Caco-2 (cell line): ENCODE measurements around the gene ATG7. TPM values are rescaled to one million over a fixed set of nuclear protein-coding genes. Genes with fewer than 3 reads are reported as not detected.
"Not testable (repeated sequence)": the region's sequence is repeated elsewhere in the genome, so short reads cannot be mapped to it uniquely, and the experiment has no call there.

Experiments
- BruUV-seq: library from RNA; stranded (reverse); fragments of 400-500 nt; replicated peaks from 2 replicates; lab custom pipeline; 2021; lab: Mats Ljungman, UMichigan
- CTCF ChIA-PET: fragments of 300-600 bp; sonication (Branson Sonifier 250); formaldehyde crosslinking; loops from one replicate; lab custom pipeline; 2022; ENCODE audit warnings: antibody characterized with exemption; lab: Charles Lee
- POLR2A ChIA-PET: fragments of 300-600 bp; sonication (Branson Sonifier 250); formaldehyde crosslinking; loops from one replicate; lab custom pipeline; 2022; ENCODE audit warnings: antibody characterized with exemption; lab: Charles Lee
- DNase-seq, 2 experiments: peaks; one replicate each; pipeline versions ENCODE4 v3.0.0 to v3.0.0-alpha.2; 2020 to 2022
- H3K27me3 ChIP-seq: replicated peaks from 2 replicates; pipeline ENCODE4 v1.6.0; 2011; ENCODE audit warnings: low read length; ENCODE audit not compliant: control insufficient read depth, insufficient read depth
- H3K36me3 ChIP-seq: 2 replicates; pipeline ENCODE4 v1.5.1; 2011; ENCODE audit warnings: low read length; ENCODE audit not compliant: control insufficient read depth, insufficient read depth
- H3K4me1 ChIP-seq: fragments of 250-450 bp; sonication (Bioruptor Pico); 2 replicates; pipeline ENCODE4 v1.5.1; 2020; ENCODE audit warnings: mild to moderate bottlenecking
- H3K4me3 ChIP-seq: 2 replicates; pipeline ENCODE4 v1.5.1; 2011; ENCODE audit warnings: low read depth, mild to moderate bottlenecking, control low read depth, low read length
- H3K9me3 ChIP-seq: fragments of 250-450 bp; sonication (Bioruptor Pico); 2 replicates; pipeline ENCODE4 v1.5.1; 2020; ENCODE audit warnings: mild to moderate bottlenecking, moderate library complexity
- H3K27ac Mint-ChIP-seq: one replicate; pipeline ENCODE4 v1.8.0; 2022; ENCODE audit warnings: mixed read lengths; ENCODE audit not compliant: unreplicated experiment
- H3K27me3 Mint-ChIP-seq: one replicate; pipeline ENCODE4 v1.8.0; 2022; ENCODE audit warnings: mixed read lengths; ENCODE audit not compliant: insufficient read depth, unreplicated experiment
- H3K36me3 Mint-ChIP-seq: one replicate; pipeline ENCODE4 v1.8.0; 2022; ENCODE audit warnings: mild to moderate bottlenecking, mixed read lengths; ENCODE audit not compliant: insufficient read depth, unreplicated experiment
- H3K4me1 Mint-ChIP-seq: one replicate; pipeline ENCODE4 v1.8.0; 2022; ENCODE audit warnings: low read depth, mixed read lengths; ENCODE audit not compliant: unreplicated experiment
- H3K4me3 Mint-ChIP-seq: one replicate; pipeline ENCODE4 v1.8.0; 2022; ENCODE audit warnings: mild to moderate bottlenecking, moderate library complexity, mixed read lengths; ENCODE audit not compliant: unreplicated experiment
- H3K9me3 Mint-ChIP-seq: one replicate; pipeline ENCODE4 v1.8.0; 2022; ENCODE audit warnings: mixed read lengths; ENCODE audit not compliant: unreplicated experiment
- CTCF ChIP-seq, 2 experiments: fragments of 200-600 bp in 1 of 2; IDR thresholded peaks; 1 replicate in 1 of 2; 2 replicates in 1 of 2; pipeline versions ENCODE4 v1.5.1 to v1.8.0; 2011 to 2022; ENCODE audit warnings: antibody characterized with exemption in 1 of 2, control low read depth in 1 of 2, inconsistent platforms in 1 of 2, low read depth in 1 of 2, low read length in 1 of 2, mild to moderate bottlenecking in 1 of 2, moderate library complexity in 1 of 2; ENCODE audit not compliant: insufficient read depth in 1 of 2, severe bottlenecking in 1 of 2, unreplicated experiment in 1 of 2
- intact Hi-C: fragments of 100-400 bp; cut with micrococcal nuclease; formaldehyde crosslinking; loops from one replicate; pipeline ENCODE4 v1.10.0; 2022; ENCODE audit not compliant: unreplicated experiment
- total RNA-seq: library from RNA; stranded (reverse); gene quantifications from 2 replicates; pipeline ENCODE4 v1.2.3, GENCODE V29; 2022

Gene ATG7
- total RNA-seq, 1 experiment from 2014 or later = 24.4 TPM

GRCh38 chr3:11522398-11522715 lies 250.2 kb downstream of the ATG7 start:
- ChIA-PET CTCF (no interaction called here), POLR2A (no interaction called here)
- Histone ChIP-seq H3K4me3 (no peak overlapping the region), H3K4me1 (no peaks in the 10 kb centered on the region), H3K36me3 (no peaks in the 10 kb centered on the region), H3K27me3 (no peaks in the 10 kb centered on the region), H3K9me3 (no peaks in the 10 kb centered on the region)
- no peak for DNase-seq
- Mint-ChIP-seq H3K4me1 (peaks cover 5% of the 10 kb centered on the region), H3K9me3 (no peaks in the 10 kb centered on the region), H3K27ac (no peak overlapping the region), H3K36me3 (peaks cover 9% of the 10 kb centered on the region), H3K27me3 (no peaks in the 10 kb centered on the region), H3K4me3 (no peak overlapping the region)
- intact Hi-C loops = no loop called here
- no peak for TF ChIP-seq CTCF (IDR thresholded peaks at IDR 0.05; ENCODE audit: insufficient read depth in 1 of 2, low read depth in 1 of 2, low read length in 1 of 2, severe bottlenecking in 1 of 2, unreplicated experiment in 1 of 2)
- no TSS peak for BruUV-seq

DNA sequence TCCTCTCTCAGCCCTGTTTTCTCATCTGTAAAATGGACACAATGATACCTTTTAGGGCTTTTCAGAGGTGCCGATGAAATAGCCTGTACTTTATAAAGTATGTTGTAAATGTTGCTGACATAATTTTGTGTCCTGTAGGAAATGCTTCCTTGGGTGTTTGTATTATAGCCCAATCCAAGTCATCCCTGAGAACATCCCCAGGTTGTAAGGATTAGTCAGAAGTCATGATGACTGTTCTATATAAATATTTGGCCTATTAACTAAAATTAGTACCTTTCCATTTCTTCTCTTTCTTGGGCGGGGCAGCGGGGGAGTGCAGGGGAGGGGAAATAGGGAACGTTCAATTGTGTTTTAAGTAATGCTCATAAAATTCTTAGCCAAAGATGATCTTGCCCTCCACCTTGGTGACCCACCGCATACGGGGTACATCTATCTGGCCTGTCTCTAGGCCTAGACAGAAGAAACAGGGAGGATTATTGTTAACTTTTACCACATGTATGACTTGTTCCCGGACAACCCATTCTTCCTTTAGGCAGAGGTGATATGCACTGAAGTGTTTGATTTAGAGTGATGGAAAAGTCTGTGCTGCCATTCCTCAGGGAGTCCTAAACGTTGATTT lies 250.9 kb downstream of the ATG7 start:
- no peaks in the 10 kb centered on the region for H3K4me1 ChIP-seq
- H3K27me3 ChIP-seq = no peaks in the 10 kb centered on the region
- H3K9me3 ChIP-seq = no peaks in the 10 kb centered on the region
- Mint-ChIP-seq H3K4me3 (no peak overlapping the region), H3K4me1 (no peaks in the 10 kb centered on the region), H3K36me3 (peaks cover 9% of the 10 kb centered on the region), H3K27ac (no peak overlapping the region), H3K9me3 (no peaks in the 10 kb centered on the region), H3K27me3 (no peaks in the 10 kb centered on the region)
- TF ChIP-seq CTCF (IDR thresholded peaks at IDR 0.05; ENCODE audit: insufficient read depth in 1 of 2, low read depth in 1 of 2, low read length in 1 of 2, severe bottlenecking in 1 of 2, unreplicated experiment in 1 of 2) = no peak
- H3K4me3 ChIP-seq = no peak overlapping the region
- H3K36me3 ChIP-seq = no peaks in the 10 kb centered on the region
- ChIA-PET CTCF (no interaction called here), POLR2A (no interaction called here)
- DNase-seq = no peak
- intact Hi-C loops = no loop called here
- no TSS peak for BruUV-seq

DNA sequence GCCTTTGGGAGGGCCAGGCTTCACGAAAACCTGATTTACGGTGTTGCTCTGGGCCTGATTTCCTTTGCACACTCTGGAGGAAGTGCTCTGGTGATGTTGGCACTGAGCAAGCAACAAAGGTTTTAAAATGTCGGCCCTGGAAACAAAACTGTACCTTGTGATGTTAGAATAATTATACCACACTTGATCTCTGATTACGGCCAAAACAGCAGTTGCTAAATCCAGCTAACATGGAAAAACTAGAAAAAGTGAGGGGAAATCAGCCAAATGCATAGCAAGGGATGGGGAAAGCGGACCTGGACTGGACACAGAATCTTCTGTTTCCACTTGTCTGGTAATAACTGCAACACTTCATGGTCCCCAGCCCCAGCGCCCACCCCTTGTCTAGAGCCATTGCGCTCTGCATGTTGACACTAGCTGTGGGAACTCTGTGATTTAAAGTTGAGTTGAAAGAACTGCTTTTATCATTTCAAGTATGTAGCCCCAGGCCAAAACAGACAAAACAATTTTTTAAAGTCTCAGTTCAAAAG lies 251.4 kb downstream of the ATG7 start:
- no peaks in the 10 kb centered on the region for H3K9me3 ChIP-seq
- no peaks in the 10 kb centered on the region for H3K36me3 ChIP-seq
- H3K4me1 ChIP-seq = no peaks in the 10 kb centered on the region
- ChIA-PET CTCF (no interaction called here), POLR2A (interaction anchor here (0.5 kb wide), 1 partner anchor 15 kb away, joined by 3 read pairs; no protein-coding TSS in a partner anchor)
- TF ChIP-seq CTCF (IDR thresholded peaks at IDR 0.05; ENCODE audit: insufficient read depth in 1 of 2, low read depth in 1 of 2, low read length in 1 of 2, severe bottlenecking in 1 of 2, unreplicated experiment in 1 of 2) = no peak
- Mint-ChIP-seq H3K4me3 (no peak overlapping the region), H3K4me1 (no peaks in the 10 kb centered on the region), H3K27me3 (no peaks in the 10 kb centered on the region), H3K27ac (no peak overlapping the region), H3K36me3 (peaks cover 9% of the 10 kb centered on the region), H3K9me3 (no peaks in the 10 kb centered on the region)
- no peaks in the 10 kb centered on the region for H3K27me3 ChIP-seq
- no peak for DNase-seq
- no peak overlapping the region for H3K4me3 ChIP-seq
- BruUV-seq = no TSS peak
- intact Hi-C loops = no loop called here

DNA sequence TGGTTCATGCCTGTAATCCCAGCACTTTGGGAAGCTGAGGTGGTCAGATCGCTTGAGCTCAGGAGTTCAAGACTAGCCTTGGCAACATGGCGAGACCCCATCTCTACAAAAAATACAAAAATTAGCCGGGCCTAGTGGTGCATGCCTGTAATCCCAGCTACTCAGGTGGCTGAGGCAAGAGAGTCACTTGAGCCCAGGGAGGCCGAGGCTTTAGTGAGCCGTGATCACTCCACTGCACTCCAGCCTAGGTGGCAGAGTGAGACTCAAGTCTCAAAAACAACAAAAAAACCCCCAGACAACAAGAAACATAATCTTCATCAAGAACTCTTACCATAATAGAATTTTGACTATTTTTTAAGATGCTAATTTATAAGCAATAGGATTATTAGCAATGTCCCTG lies 253.9 kb downstream of the ATG7 start:
- H3K36me3 Mint-ChIP-seq, H3K4me3 Mint-ChIP-seq, H3K27me3 ChIP-seq, CTCF ChIA-PET, intact Hi-C loops, H3K4me1 Mint-ChIP-seq, POLR2A ChIA-PET, H3K36me3 ChIP-seq, H3K27me3 Mint-ChIP-seq, DNase-seq, H3K9me3 ChIP-seq, BruUV-seq, H3K9me3 Mint-ChIP-seq, H3K27ac Mint-ChIP-seq, H3K4me1 ChIP-seq, H3K4me3 ChIP-seq: not testable (repeated sequence)
